Neural crest cell (in vitro differentiated cells): Measurements from ENCODE around the gene CYP24A1. TPM values are rescaled to one million over a fixed set of nuclear protein-coding genes. Genes with fewer than 3 reads are reported as not detected.

Source experiments
- DNase-seq: peaks from one replicate; pipeline ENCODE4 v3.0.0; 2021; ENCODE audit warnings: low read depth, mixed read lengths, low spot score
- H3K27ac Mint-ChIP-seq: one replicate; pipeline ENCODE4 v1.8.0; 2021; ENCODE audit warnings: mild to moderate bottlenecking, mixed read lengths; ENCODE audit not compliant: unreplicated experiment
- H3K27me3 Mint-ChIP-seq: 2 replicates; pipeline ENCODE4 v1.8.0; 2021; ENCODE audit warnings: low read depth, mild to moderate bottlenecking, mixed read lengths
- H3K36me3 Mint-ChIP-seq: 2 replicates; pipeline ENCODE4 v1.8.0; 2021; ENCODE audit warnings: low read depth, mild to moderate bottlenecking, mixed read lengths
- H3K4me1 Mint-ChIP-seq: 2 replicates; pipeline ENCODE4 v1.8.0; 2021; ENCODE audit warnings: mixed read lengths
- H3K4me3 Mint-ChIP-seq: one replicate; pipeline ENCODE4 v1.8.0; 2021; ENCODE audit warnings: mild to moderate bottlenecking, mixed read lengths
- H3K9me3 Mint-ChIP-seq: 2 replicates; pipeline ENCODE4 v1.8.0; 2021; ENCODE audit warnings: mixed read lengths
- total RNA-seq: library from RNA; stranded (reverse); gene quantifications from 2 replicates; pipeline ENCODE4 v1.2.1, GENCODE V29; 2021
- TF ChIP-seq, protein P1 (sequence below): fragments of 200-600 bp; sonication (generic); conservative IDR thresholded peaks from 2 replicates; pipeline ENCODE4 v1.5.0; 2021; ENCODE audit warnings: antibody characterized with exemption, mild to moderate bottlenecking

The CYP24A1 gene
- total RNA-seq, 1 donor from 2014 or later: 0.93 TPM

DNA sequence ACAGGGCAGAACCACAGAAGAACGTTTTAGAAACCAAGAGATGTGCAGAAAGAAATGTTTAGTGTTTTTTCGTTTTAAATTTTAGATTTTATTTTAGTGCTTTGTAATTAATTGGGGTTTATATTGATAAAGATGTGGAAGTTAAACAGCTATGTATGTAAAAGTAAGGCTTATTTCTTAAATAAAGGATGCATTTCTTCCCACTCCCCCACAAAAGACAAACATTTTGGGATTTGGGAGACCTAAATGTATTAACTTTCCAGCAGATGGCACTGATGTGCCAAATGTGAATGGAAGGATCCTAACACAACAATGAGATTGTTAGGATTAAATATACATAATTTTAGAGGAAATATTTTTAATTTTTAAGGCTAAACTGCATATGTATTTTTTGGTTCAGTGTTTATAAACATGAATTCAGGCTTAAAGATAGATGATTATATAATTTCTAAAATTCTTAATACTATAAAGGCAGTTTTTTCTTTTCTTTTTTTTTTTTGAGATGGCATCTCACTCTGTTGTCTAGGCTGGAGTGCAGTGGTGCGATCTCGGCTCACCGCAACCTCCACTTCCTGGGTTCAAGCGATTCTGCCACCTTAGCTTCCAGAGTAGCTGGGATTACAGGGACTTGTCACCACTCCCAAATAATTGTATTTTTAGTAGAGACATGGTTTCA lies 46.1 kb upstream of the CYP24A1 start:
- H3K27ac Mint-ChIP-seq: no peak overlapping the region
- TF ChIP-seq, protein P1, sequence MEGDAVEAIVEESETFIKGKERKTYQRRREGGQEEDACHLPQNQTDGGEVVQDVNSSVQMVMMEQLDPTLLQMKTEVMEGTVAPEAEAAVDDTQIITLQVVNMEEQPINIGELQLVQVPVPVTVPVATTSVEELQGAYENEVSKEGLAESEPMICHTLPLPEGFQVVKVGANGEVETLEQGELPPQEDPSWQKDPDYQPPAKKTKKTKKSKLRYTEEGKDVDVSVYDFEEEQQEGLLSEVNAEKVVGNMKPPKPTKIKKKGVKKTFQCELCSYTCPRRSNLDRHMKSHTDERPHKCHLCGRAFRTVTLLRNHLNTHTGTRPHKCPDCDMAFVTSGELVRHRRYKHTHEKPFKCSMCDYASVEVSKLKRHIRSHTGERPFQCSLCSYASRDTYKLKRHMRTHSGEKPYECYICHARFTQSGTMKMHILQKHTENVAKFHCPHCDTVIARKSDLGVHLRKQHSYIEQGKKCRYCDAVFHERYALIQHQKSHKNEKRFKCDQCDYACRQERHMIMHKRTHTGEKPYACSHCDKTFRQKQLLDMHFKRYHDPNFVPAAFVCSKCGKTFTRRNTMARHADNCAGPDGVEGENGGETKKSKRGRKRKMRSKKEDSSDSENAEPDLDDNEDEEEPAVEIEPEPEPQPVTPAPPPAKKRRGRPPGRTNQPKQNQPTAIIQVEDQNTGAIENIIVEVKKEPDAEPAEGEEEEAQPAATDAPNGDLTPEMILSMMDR: peak; percentile 78
- H3K4me1 Mint-ChIP-seq: no peaks in the 10 kb centered on the region

DNA sequence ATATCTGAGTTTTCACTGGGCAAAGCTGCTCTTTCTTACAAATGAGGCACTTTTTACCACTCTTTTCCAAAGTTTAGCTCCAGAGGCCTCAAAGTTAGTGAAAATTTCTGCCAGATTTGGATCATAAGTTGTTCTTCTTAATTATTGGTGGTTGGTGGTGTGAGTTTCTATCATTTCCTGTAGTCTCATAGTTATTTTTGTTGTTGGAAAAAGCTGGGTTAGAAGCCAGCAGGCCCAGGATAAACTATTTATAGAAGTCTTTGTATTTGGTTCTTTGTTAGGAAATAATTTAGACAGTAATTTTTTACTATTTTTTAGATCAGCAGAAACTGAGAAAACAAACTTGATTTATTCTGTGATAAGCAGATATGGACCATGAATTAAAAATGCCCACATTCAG lies 44.7 kb upstream of the CYP24A1 start:
- peaks cover 11% of the 10 kb centered on the region for H3K36me3 Mint-ChIP-seq
- TF ChIP-seq, protein P1: no peak
- DNase-seq: no peak
- H3K4me1 Mint-ChIP-seq: no peaks in the 10 kb centered on the region
- no peaks in the 10 kb centered on the region for H3K9me3 Mint-ChIP-seq
- no peak overlapping the region for H3K4me3 Mint-ChIP-seq
- H3K27me3 Mint-ChIP-seq: no peaks in the 10 kb centered on the region
- H3K27ac Mint-ChIP-seq: no peak overlapping the region

More for the DNA sequence above, 46.1 kb upstream of the CYP24A1 start:
- no peaks in the 10 kb centered on the region for H3K27me3 Mint-ChIP-seq
- peaks cover 11% of the 10 kb centered on the region for H3K36me3 Mint-ChIP-seq
- no peak for DNase-seq
- H3K4me3 Mint-ChIP-seq: no peak overlapping the region
- H3K9me3 Mint-ChIP-seq: no peaks in the 10 kb centered on the region

DNA sequence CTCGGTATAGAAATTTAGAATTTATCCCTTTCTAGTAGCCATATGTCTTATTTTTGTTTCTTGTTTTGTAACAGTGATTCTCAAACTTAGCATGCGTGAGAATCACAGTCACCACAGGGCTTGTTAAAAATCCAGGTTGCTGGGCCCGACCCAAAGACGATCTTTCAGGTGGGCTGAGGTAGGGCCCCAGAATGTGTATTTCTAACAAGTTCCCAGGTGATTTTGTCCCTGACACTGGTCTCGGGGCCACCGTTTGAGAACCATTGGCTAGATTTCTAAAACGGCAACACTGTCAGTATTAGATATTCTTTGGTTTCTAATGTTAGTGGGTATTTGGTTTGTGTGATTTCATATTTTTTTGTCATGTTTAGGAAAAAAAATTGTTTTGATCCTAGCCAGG lies 44.0 kb upstream of the CYP24A1 start:
- H3K4me3 Mint-ChIP-seq: no peak overlapping the region

DNA sequence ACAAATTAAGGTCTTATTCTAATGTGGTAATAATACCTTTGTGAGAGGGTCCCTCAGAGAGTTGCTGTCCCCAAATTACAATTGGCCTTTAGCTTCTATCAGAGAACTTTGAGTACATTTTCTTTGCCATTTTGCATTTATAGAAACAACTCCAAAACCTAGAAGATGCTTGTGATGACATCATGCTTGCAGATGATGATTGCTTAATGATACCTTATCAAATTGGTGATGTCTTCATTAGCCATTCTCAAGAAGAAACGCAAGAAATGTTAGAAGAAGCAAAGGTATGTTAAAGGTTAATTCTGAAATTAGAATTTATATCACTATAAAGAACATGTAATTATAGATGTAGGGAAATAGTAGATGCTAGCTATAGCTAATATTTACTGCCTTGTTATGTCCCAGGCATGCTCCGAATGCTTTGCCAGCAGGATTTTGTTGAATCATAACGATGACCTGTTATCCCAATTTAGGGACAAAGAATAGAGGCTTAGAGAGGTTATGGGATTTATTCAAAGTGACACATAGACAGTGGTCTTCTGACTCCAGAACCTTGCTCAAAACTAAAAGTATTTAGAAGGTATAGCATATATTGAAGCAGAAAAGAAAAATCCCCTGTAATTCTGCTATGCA lies 41.5 kb upstream of the CYP24A1 start:
- H3K4me3 Mint-ChIP-seq: no peak overlapping the region
- H3K4me1 Mint-ChIP-seq: peaks cover 6% of the 10 kb centered on the region
- TF ChIP-seq, protein P1: no peak
- no peak for DNase-seq
- H3K27ac Mint-ChIP-seq: no peak overlapping the region
- no peaks in the 10 kb centered on the region for H3K27me3 Mint-ChIP-seq
- H3K36me3 Mint-ChIP-seq: peaks cover 15% of the 10 kb centered on the region
- no peaks in the 10 kb centered on the region for H3K9me3 Mint-ChIP-seq

More for the DNA sequence above, 44.0 kb upstream of the CYP24A1 start:
- TF ChIP-seq, protein P1: no peak
- Mint-ChIP-seq H3K27ac (no peak overlapping the region), H3K9me3 (no peaks in the 10 kb centered on the region), H3K27me3 (no peaks in the 10 kb centered on the region), H3K4me1 (no peaks in the 10 kb centered on the region), H3K36me3 (peaks cover 11% of the 10 kb centered on the region)
- no peak for DNase-seq

DNA sequence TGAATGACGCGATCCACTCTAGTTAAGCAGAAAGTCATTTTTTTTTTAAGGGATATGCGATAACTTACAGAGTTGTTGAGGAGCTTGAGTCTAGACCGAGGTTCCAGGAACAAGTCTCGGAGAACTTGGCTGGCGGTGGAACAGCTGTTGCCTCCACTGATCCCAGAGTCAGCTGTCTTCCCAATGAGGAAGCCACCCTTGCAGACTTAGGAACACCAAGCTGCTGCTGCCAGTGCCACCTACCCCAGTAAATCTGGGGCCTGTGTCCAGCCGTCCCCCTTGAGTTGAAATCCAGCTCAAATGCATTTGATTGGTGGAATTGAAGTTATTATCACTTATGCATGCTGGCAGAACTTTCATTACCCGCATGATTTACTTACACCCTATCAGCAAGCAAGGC lies 40.8 kb upstream of the CYP24A1 start:
- TF ChIP-seq, protein P1: no peak
- no peak overlapping the region for H3K27ac Mint-ChIP-seq
- peaks cover 15% of the 10 kb centered on the region for H3K36me3 Mint-ChIP-seq
- no peaks in the 10 kb centered on the region for H3K9me3 Mint-ChIP-seq
- DNase-seq: no peak
- peaks cover 13% of the 10 kb centered on the region for H3K4me1 Mint-ChIP-seq
- H3K27me3 Mint-ChIP-seq: no peaks in the 10 kb centered on the region
- no peak overlapping the region for H3K4me3 Mint-ChIP-seq
